Activated CD8-positive, alpha-beta T cell treated with anti-CD3 and anti-CD28 coated beads for 36 hours (primary cell): ENCODE measurements around the gene CACNA2D3. TPM values are rescaled to one million over a fixed set of nuclear protein-coding genes. Genes with fewer than 3 reads are reported as not detected.

Source experiments
- ATAC-seq: fragments of 200-7000 bp; cut with Tn5 transposase; one replicate; pipeline ENCODE4 v1.10.0; 2021; ENCODE audit warnings: mild to moderate bottlenecking, moderate library complexity
- CTCF ChIA-PET: fragments of 350-600 bp; sonication (Branson Sonifier 250); formaldehyde crosslinking; loops from one replicate; lab custom pipeline; 2021; ENCODE audit warnings: antibody characterized with exemption; lab: Charles Lee
- POLR2A ChIA-PET: fragments of 350-600 bp; sonication (Branson Sonifier 250); formaldehyde crosslinking; loops from one replicate; lab custom pipeline; 2021; ENCODE audit warnings: antibody characterized with exemption; lab: Charles Lee
- DNase-seq: peaks from one replicate; pipeline ENCODE4 v3.0.0-alpha.2; 2020
- H3K27ac Mint-ChIP-seq: one replicate; pipeline ENCODE4 v1.8.0; 2021; ENCODE audit warnings: mild to moderate bottlenecking, mixed read lengths
- H3K27me3 Mint-ChIP-seq: one replicate; pipeline ENCODE4 v1.8.0; 2021; ENCODE audit warnings: mixed read lengths
- H3K36me3 Mint-ChIP-seq: one replicate; pipeline ENCODE4 v1.8.0; 2021; ENCODE audit warnings: low read depth, mixed read lengths
- H3K4me1 Mint-ChIP-seq: one replicate; pipeline ENCODE4 v1.8.0; 2021; ENCODE audit warnings: low read depth, mixed read lengths
- H3K4me3 Mint-ChIP-seq: one replicate; pipeline ENCODE4 v1.8.0; 2021; ENCODE audit warnings: mild to moderate bottlenecking, moderate library complexity, mixed read lengths
- H3K9me3 Mint-ChIP-seq: one replicate; pipeline ENCODE4 v1.8.0; 2021; ENCODE audit warnings: mixed read lengths
- CTCF ChIP-seq: fragments of 200-600 bp; IDR thresholded peaks from one replicate; pipeline ENCODE4 v1.8.0; 2022; ENCODE audit warnings: antibody characterized with exemption, mild to moderate bottlenecking
- intact Hi-C: fragments of 100-400 bp; cut with micrococcal nuclease; formaldehyde crosslinking; loops from one replicate; pipeline ENCODE4 v1.10.0; 2022
- total RNA-seq, 2 experiments: library from RNA; stranded (reverse); gene quantifications; one replicate each; pipeline ENCODE4 v1.2.3, GENCODE V29; 2021

The CACNA2D3 gene
- total RNA-seq, 2 experiments from 2014 or later: not detected

GRCh38 chr3:54237109-54237508 lies 114.8 kb downstream of the CACNA2D3 start:
- intact Hi-C loops: no loop called here
- H3K9me3 Mint-ChIP-seq: no peaks in the 10 kb centered on the region
- DNase-seq: no peak
- H3K4me1 Mint-ChIP-seq: no peaks in the 10 kb centered on the region
- no peak overlapping the region for H3K27ac Mint-ChIP-seq
- no peak overlapping the region for H3K4me3 Mint-ChIP-seq
- H3K27me3 Mint-ChIP-seq: peaks cover 2% of the 10 kb centered on the region
- ChIA-PET POLR2A (interaction anchor here (0.6 kb wide), 1 partner anchor 368 kb away, joined by 3 read pairs; no protein-coding TSS in a partner anchor), CTCF (no interaction called here)
- TF ChIP-seq CTCF: no peak
- ATAC-seq: no peak
- no peaks in the 10 kb centered on the region for H3K36me3 Mint-ChIP-seq

GRCh38 chr3:54237788-54238502 lies 115.6 kb downstream of the CACNA2D3 start:
- CTCF ChIA-PET: no interaction called here
- ATAC-seq: no peak
- Mint-ChIP-seq H3K4me3 (no peak overlapping the region), H3K27me3 (peaks cover 2% of the 10 kb centered on the region), H3K9me3 (no peaks in the 10 kb centered on the region), H3K4me1 (no peaks in the 10 kb centered on the region), H3K27ac (no peak overlapping the region), H3K36me3 (no peaks in the 10 kb centered on the region)
- intact Hi-C loops: no loop called here
- POLR2A ChIA-PET: no interaction called here
- DNase-seq: no peak
- no peak for TF ChIP-seq CTCF

GRCh38 chr3:54240309-54240708 lies 118.0 kb downstream of the CACNA2D3 start:
- no peak overlapping the region for H3K4me3 Mint-ChIP-seq
- H3K4me1 Mint-ChIP-seq: no peaks in the 10 kb centered on the region
- no peak overlapping the region for H3K27ac Mint-ChIP-seq
- intact Hi-C loops: no loop called here
- TF ChIP-seq CTCF: no peak
- no peaks in the 10 kb centered on the region for H3K27me3 Mint-ChIP-seq
- ChIA-PET POLR2A (no interaction called here), CTCF (no interaction called here)
- ATAC-seq (no peak), DNase-seq (no peak)
- no peaks in the 10 kb centered on the region for H3K36me3 Mint-ChIP-seq
- no peaks in the 10 kb centered on the region for H3K9me3 Mint-ChIP-seq

- DNase-seq (no peak), ATAC-seq (no peak)
- ChIA-PET POLR2A (interaction anchor here (0.6 kb wide), 1 partner anchor 186 kb away, joined by 3 read pairs; no protein-coding TSS in a partner anchor), CTCF (no interaction called here)
- Mint-ChIP-seq H3K4me1 (no peaks in the 10 kb centered on the region), H3K27me3 (no peaks in the 10 kb centered on the region), H3K36me3 (no peaks in the 10 kb centered on the region), H3K4me3 (no peak overlapping the region), H3K27ac (no peak overlapping the region), H3K9me3 (no peaks in the 10 kb centered on the region)
- intact Hi-C loops: no loop called here
- TF ChIP-seq CTCF: no peak
Measured at GRCh38 chr3:54243056-54243931, 120.9 kb downstream of the CACNA2D3 start.
